H1 (cell line): ENCODE results near the gene NR1H3.

Source experiments
- GABPA ChIP-seq: IDR thresholded peaks from 2 replicates; pipeline ENCODE4 v1.6.1; 2011; ENCODE audit warnings: mild to moderate bottlenecking, low read length, moderate library complexity, borderline replicate concordance; ENCODE audit not compliant: insufficient read depth
- POLR2AphosphoS5 ChIP-seq: IDR thresholded peaks from 2 replicates; pipeline ENCODE4 v1.6.1; 2011; ENCODE audit warnings: low read depth, low read length
- RFX5 ChIP-seq: IDR thresholded peaks from 2 replicates; pipeline ENCODE4 v1.6.1; 2011; ENCODE audit warnings: low read depth, low read length, improper control_type of control experiment, borderline replicate concordance
- SP1 ChIP-seq: IDR thresholded peaks from 2 replicates; pipeline ENCODE4 v1.6.1; 2011; ENCODE audit warnings: low read depth, low read length
- TF ChIP-seq, protein P1 (sequence below): IDR thresholded peaks from 2 replicates; pipeline ENCODE4 v1.6.1; 2012; ENCODE audit warnings: inconsistent platforms
- TF ChIP-seq, protein P2 (sequence below): IDR thresholded peaks from 2 replicates; pipeline ENCODE4 v1.6.1; 2011; ENCODE audit warnings: low read depth, mild to moderate bottlenecking, low read length; ENCODE audit not compliant: insufficient read depth

DNA sequence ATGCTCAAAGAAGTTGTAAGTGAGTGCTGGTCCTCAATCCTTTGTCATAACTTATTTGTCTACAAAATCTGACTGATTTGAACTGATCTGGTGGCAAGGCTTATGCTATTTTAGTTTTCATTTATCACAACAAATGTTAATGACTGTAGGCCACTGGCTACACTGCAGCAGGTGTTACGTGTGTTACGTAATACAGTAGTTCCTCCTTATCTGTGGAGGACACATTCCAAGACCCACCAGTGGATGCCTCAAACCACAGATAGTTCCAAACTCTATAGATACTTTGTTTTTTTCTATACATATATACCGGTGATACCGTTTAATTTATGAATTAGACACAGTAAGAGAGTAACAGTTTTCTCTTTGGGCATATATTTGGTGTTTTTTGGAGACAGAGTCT lies 19.1 kb downstream of the NR1H3 start:
- TF ChIP-seq POLR2AphosphoS5 = no peak
- TF ChIP-seq, protein P1, sequence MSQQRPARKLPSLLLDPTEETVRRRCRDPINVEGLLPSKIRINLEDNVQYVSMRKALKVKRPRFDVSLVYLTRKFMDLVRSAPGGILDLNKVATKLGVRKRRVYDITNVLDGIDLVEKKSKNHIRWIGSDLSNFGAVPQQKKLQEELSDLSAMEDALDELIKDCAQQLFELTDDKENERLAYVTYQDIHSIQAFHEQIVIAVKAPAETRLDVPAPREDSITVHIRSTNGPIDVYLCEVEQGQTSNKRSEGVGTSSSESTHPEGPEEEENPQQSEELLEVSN = no peak
- TF ChIP-seq, protein P2, sequence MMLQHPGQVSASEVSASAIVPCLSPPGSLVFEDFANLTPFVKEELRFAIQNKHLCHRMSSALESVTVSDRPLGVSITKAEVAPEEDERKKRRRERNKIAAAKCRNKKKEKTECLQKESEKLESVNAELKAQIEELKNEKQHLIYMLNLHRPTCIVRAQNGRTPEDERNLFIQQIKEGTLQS = no peak
- no peak for TF ChIP-seq RFX5
- no peak for TF ChIP-seq SP1
- TF ChIP-seq GABPA = no peak
